Tibial artery (tissue), 4 donors: ENCODE results near the gene EIF3D.

Experiments used
- DNase-seq, 2 donors: peaks; one replicate each; pipeline ENCODE4 v3.0.0-alpha.2; 2019
- H3K27ac ChIP-seq, 2 donors: fragments of 200-600 bp; sonication (generic) in 1 of 2; 1 replicate in 1 of 2; 2 replicates in 1 of 2; pipeline ENCODE4 v1.5.1; 2018 to 2019; ENCODE audit warnings: mild to moderate bottlenecking in 1 of 2
- H3K27me3 ChIP-seq, 2 donors: fragments of 200-600 bp; sonication (generic) in 1 of 2; one replicate each; pipeline versions ENCODE4 v1.5.1 to v1.6.0; 2016 to 2019
- H3K36me3 ChIP-seq, 3 donors: fragments of 200-600 bp; sonication (generic) in 2 of 3; one replicate each; pipeline ENCODE4 v1.5.1; 2016 to 2019; ENCODE audit warnings: mild to moderate bottlenecking in 2 of 3
- H3K4me1 ChIP-seq, 4 donors: fragments of 200-600 bp; sonication (generic) in 2 of 4; 1 replicate in 3 of 4; 2 replicates in 1 of 4; pipeline ENCODE4 v1.5.1; 2016 to 2019
- H3K4me3 ChIP-seq, 2 donors: fragments of 200-600 bp; sonication (generic) in 1 of 2; 1 replicate in 1 of 2; 2 replicates in 1 of 2; pipeline ENCODE4 v1.5.1; 2018 to 2019; ENCODE audit warnings: mild to moderate bottlenecking in 2 of 2
- H3K9me3 ChIP-seq, 3 donors: fragments of 200-600 bp; sonication (generic) in 1 of 3; one replicate each; pipeline ENCODE4 v1.5.1; 2016 to 2019
- intact Hi-C: fragments of 100-400 bp; cut with DNase I; formaldehyde crosslinking; loops from one replicate; pipeline ENCODE4 v1.15.0; 2023; ENCODE audit warnings: low total_unique reads
- TF ChIP-seq, protein P1 (sequence below), 2 experiments: fragments of 200-600 bp in 1 of 2; fragments of 450-650 bp in 1 of 2; IDR thresholded peaks; one replicate each; pipeline ENCODE4 v1.5.1; 2017 to 2019; ENCODE audit warnings: antibody characterized with exemption in 2 of 2, mild to moderate bottlenecking in 1 of 2, moderate library complexity in 1 of 2

EIF3D gene

DNA sequence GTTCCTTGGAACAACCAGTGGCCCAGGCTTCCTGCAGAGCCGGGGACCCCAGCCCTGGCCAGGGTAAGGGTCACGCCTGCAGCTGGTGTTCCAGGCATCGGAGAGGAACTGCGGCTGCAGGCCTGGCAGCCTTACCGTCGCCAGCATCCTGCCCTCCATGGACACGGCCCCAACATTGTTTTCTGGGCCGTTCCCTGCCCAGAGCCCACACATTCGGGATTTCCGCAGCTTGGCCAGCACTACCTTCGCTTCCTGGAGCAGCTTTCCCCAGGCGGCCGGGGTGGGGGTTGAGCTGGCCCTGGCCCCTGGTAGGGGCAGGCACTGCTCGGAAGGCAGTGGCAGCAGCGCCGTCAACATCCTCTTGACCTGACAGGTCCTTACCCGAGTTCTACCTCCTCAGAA, 65.2 kb downstream of the EIF3D start:
- Histone ChIP-seq H3K4me3 (no peak overlapping the region), H3K9me3 (no peaks in the 10 kb centered on the region), H3K27me3 (no peaks in the 10 kb centered on the region), H3K36me3 (no peaks in the 10 kb centered on the region), H3K27ac (peak overlapping the region; percentile 78 to 95), H3K4me1 (peaks cover 0 to 79% (median 74%) of the 10 kb centered on the region in 4 donors)
- intact Hi-C loops: no loop called here
- TF ChIP-seq, protein P1, sequence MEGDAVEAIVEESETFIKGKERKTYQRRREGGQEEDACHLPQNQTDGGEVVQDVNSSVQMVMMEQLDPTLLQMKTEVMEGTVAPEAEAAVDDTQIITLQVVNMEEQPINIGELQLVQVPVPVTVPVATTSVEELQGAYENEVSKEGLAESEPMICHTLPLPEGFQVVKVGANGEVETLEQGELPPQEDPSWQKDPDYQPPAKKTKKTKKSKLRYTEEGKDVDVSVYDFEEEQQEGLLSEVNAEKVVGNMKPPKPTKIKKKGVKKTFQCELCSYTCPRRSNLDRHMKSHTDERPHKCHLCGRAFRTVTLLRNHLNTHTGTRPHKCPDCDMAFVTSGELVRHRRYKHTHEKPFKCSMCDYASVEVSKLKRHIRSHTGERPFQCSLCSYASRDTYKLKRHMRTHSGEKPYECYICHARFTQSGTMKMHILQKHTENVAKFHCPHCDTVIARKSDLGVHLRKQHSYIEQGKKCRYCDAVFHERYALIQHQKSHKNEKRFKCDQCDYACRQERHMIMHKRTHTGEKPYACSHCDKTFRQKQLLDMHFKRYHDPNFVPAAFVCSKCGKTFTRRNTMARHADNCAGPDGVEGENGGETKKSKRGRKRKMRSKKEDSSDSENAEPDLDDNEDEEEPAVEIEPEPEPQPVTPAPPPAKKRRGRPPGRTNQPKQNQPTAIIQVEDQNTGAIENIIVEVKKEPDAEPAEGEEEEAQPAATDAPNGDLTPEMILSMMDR (IDR thresholded peaks at IDR 0.05): no peak
- peak in 1 of 2 donors; percentile 80 for DNase-seq

DNA sequence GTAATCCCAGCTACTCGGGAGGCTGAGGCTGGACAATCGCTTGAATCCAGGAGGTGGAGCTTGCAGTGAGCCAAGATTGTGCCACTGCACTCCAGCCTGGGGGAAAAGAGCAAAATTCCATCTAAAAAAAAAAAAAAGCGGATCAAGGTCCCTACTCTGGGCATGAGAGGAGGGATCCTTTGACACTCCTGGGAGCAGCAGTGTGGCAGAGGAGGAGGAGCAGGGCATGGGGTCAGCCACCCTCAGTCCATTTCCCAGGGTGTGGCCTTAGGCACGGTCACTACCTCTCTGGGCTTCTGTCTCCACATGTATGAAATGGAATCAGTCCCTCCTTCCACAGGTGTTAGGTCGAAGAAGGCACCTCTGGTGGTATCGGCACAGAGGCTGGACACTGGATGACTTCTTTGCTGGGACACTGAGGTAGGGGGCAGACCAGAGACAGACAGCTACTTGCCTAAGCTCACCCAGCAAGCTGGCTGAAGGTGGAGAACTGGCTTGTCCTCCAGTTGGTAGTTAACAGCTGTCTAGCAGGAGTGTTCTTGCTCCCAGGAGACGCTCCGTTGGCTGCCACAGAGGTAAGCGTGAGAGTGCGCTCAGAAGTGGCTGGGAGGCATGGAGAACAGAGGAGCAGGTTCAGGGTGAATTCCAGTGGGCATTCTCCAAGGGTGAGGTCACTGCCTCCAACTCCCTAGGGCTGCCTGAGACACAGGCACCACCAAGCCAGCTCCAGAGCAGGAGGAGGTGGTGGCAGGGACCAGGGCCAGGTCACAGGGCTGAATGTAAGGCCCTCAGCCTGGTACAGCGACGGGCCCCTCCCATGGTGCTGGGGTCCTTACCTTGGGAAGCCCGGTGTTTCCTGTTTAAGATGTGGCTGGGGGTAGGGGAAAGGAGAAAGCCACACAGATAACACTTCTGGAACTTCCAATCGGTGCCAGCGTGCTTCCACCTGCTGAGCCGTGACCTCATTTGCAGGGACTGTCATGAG, 67.0 kb downstream of the EIF3D start:
- no peaks in the 10 kb centered on the region for H3K27me3 ChIP-seq
- TF ChIP-seq, protein P1 (IDR thresholded peaks at IDR 0.05): no peak
- no peaks in the 10 kb centered on the region for H3K9me3 ChIP-seq
- H3K36me3 ChIP-seq: no peaks in the 10 kb centered on the region
- H3K4me3 ChIP-seq: no peak overlapping the region
- H3K4me1 ChIP-seq: peaks cover 0 to 78% (median 72%) of the 10 kb centered on the region in 4 donors
- intact Hi-C loops: no loop called here
- DNase-seq: peak in 1 of 2 donors; percentile 88
- peak overlapping the region; percentile 78 to 95 for H3K27ac ChIP-seq
